KMS-11 (cell line): ENCODE measurements around the gene RNASE1.

Source experiments
- H2AFZ ChIP-seq: fragments of 200-600 bp; sonication (generic); 2 replicates; pipeline ENCODE4 v1.6.1; 2016; ENCODE audit warnings: antibody characterized with exemption, mixed run types, low read depth
- H3K27ac ChIP-seq: fragments of 200-600 bp; sonication (generic); 2 replicates; pipeline ENCODE4 v1.6.1; 2016; ENCODE audit warnings: mild to moderate bottlenecking, mixed run types
- H3K27me3 ChIP-seq: fragments of 200-600 bp; sonication (generic); 2 replicates; pipeline ENCODE4 v1.6.1; 2017; ENCODE audit warnings: mild to moderate bottlenecking, low read depth, mixed run types, moderate library complexity; ENCODE audit not compliant: insufficient read depth
- H3K36me3 ChIP-seq: fragments of 200-600 bp; sonication (generic); 2 replicates; pipeline ENCODE4 v1.6.1; 2017; ENCODE audit warnings: mild to moderate bottlenecking, mixed run types; ENCODE audit not compliant: insufficient read depth
- H3K4me1 ChIP-seq: fragments of 200-600 bp; sonication (generic); 2 replicates; pipeline ENCODE4 v1.6.1; 2016; ENCODE audit warnings: mild to moderate bottlenecking, low read depth, mixed run types; ENCODE audit not compliant: poor library complexity, severe bottlenecking
- H3K4me2 ChIP-seq: fragments of 200-600 bp; sonication (generic); 2 replicates; pipeline ENCODE4 v1.7.0; 2016; ENCODE audit warnings: mild to moderate bottlenecking, mixed run types
- H3K4me3 ChIP-seq: fragments of 200-600 bp; sonication (generic); IDR thresholded peaks from 2 replicates; pipeline ENCODE4 v1.6.1; 2017; ENCODE audit warnings: low read depth, low read length, mixed read lengths; ENCODE audit not compliant: insufficient read depth
- H3K79me2 ChIP-seq: fragments of 200-600 bp; sonication (generic); 2 replicates; pipeline ENCODE4 v1.6.1; 2016; ENCODE audit warnings: low read depth, mixed run types; ENCODE audit not compliant: insufficient read depth
- H3K9ac ChIP-seq: fragments of 200-600 bp; sonication (generic); 2 replicates; pipeline ENCODE4 v1.6.1; 2016; ENCODE audit warnings: mild to moderate bottlenecking, mixed run types
- H4K20me1 ChIP-seq: fragments of 200-600 bp; sonication (generic); 2 replicates; pipeline ENCODE4 v1.6.1; 2016; ENCODE audit warnings: mild to moderate bottlenecking, mixed run types; ENCODE audit not compliant: insufficient read depth
- TF ChIP-seq, protein P1 (sequence below): fragments of 200-600 bp; sonication (generic); conservative IDR thresholded peaks from 2 replicates; pipeline ENCODE4 v1.6.1; 2017; ENCODE audit warnings: low read depth, mild to moderate bottlenecking, antibody characterized with exemption, low read length, moderate library complexity, mixed read lengths

RNASE1 gene

DNA sequence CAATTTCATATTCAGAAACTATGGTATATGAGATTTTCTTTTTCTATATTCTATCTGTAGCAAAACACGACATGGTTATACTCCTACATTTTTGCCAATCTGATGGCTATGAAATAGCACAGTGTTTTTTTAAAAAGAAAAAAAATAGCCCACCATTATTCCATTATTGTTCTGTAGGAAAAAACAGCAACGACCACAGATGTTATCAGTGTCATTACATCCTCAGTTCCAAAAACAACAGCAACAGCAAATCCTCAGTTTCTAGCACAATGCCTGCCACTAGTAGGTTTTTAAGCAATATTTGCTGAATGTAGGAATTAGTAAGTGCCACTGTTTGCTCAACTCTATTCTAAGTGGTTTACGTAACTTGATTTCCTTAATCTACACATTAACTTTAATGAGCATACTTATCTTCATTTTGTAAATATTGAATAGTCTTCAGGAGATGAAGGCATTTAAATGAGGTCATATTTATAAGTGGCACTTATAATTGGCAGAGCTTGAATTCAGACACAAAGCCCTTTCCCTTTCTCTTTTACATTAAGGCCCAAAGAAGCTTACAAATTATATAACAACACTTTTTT, 13.3 kb downstream of the RNASE1 start:
- TF ChIP-seq, protein P1, sequence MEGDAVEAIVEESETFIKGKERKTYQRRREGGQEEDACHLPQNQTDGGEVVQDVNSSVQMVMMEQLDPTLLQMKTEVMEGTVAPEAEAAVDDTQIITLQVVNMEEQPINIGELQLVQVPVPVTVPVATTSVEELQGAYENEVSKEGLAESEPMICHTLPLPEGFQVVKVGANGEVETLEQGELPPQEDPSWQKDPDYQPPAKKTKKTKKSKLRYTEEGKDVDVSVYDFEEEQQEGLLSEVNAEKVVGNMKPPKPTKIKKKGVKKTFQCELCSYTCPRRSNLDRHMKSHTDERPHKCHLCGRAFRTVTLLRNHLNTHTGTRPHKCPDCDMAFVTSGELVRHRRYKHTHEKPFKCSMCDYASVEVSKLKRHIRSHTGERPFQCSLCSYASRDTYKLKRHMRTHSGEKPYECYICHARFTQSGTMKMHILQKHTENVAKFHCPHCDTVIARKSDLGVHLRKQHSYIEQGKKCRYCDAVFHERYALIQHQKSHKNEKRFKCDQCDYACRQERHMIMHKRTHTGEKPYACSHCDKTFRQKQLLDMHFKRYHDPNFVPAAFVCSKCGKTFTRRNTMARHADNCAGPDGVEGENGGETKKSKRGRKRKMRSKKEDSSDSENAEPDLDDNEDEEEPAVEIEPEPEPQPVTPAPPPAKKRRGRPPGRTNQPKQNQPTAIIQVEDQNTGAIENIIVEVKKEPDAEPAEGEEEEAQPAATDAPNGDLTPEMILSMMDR = no peak

DNA sequence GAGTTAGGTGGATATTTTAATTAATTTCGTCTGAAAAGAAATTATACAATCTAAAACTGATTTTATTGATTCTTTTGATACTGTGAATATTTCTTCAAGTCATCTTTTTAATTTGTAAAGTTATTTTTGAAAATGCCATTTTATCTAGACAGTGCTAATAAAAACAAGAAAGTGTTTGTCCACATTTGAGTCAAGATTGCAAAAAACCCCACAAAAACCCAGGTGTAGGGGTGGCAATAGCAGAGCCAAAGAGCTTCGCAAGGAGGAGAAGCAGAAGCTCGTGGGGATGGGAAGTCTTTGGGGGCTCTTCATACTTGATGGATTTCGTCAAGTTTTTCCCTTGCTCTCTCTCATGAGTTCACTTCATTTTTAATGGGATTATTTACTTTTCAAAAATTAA, 15.6 kb downstream of the RNASE1 start:
- H3K4me2 ChIP-seq = no peak overlapping the region
- H3K4me1 ChIP-seq = no peaks in the 10 kb centered on the region
- H3K79me2 ChIP-seq = no peaks in the 10 kb centered on the region
- TF ChIP-seq, protein P1 = no peak
- no peak overlapping the region for H2AFZ ChIP-seq
- no peak overlapping the region for H3K4me3 ChIP-seq
- H3K36me3 ChIP-seq = no peaks in the 10 kb centered on the region
- no peaks in the 10 kb centered on the region for H3K27me3 ChIP-seq
- no peaks in the 10 kb centered on the region for H4K20me1 ChIP-seq
- no peak overlapping the region for H3K9ac ChIP-seq
- no peak overlapping the region for H3K27ac ChIP-seq

More for the DNA sequence above, 13.3 kb downstream of the RNASE1 start:
- Histone ChIP-seq H3K9ac (no peak overlapping the region), H3K79me2 (no peaks in the 10 kb centered on the region), H3K27me3 (no peaks in the 10 kb centered on the region), H2AFZ (no peak overlapping the region), H3K4me2 (no peak overlapping the region), H3K4me3 (no peak overlapping the region), H3K27ac (no peak overlapping the region), H3K36me3 (no peaks in the 10 kb centered on the region), H3K4me1 (no peaks in the 10 kb centered on the region), H4K20me1 (no peaks in the 10 kb centered on the region)

DNA sequence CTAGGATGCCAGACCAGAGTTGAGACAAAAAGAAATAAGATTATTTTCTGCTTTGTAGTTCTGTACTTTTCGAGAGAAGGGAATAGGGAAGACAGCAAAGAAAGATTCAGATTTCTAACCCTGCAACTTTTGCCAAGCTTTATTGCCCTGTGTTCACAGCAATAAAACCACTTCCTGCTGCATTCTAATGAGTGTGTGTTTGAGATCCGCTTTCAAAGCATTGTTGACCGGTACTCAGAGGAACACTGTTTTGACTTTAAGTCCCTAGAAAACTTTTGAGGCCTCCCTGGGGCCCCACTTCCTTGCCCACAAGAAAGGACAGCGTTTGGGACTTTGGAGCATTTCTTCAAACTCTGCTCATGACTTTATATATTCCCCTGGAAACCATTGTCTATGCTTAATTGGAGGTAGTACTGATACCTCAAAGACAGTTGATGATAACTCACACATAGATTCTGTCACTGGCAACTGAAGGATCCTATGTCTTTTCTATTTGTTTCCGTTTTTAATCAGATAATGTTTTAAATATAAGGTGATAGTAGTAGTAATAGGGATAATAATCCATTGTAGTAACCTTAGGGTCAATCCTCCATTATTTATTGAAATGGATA, 20.3 kb downstream of the RNASE1 start:
- Histone ChIP-seq H3K4me2 (no peak overlapping the region), H3K4me1 (no peaks in the 10 kb centered on the region), H3K9ac (no peak overlapping the region), H3K27me3 (no peaks in the 10 kb centered on the region), H2AFZ (no peak overlapping the region), H3K36me3 (no peaks in the 10 kb centered on the region), H4K20me1 (no peaks in the 10 kb centered on the region), H3K79me2 (no peaks in the 10 kb centered on the region), H3K4me3 (no peak overlapping the region), H3K27ac (no peak overlapping the region)
- TF ChIP-seq, protein P1 = no peak

DNA sequence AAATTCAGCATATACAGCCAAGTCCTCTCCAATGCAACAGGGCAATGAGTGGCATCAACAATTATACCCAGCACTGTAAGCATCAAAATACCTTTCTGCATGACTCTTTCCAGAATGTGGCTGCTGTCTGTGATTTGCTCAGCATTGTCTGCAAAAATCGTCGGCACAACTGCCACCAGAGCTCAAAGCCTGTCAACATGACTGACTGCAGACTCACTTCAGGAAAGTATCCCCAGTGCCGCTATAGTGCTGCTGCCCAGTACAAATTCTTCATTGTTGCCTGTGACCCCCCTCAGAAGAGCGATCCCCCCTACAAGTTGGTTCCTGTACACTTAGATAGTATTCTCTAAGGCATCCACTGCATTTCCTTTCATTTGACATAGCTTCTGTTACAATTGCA, 20.8 kb downstream of the RNASE1 start:
- H3K4me1 ChIP-seq = no peaks in the 10 kb centered on the region
- no peak overlapping the region for H3K9ac ChIP-seq
- no peak overlapping the region for H3K27ac ChIP-seq
- H4K20me1 ChIP-seq = no peaks in the 10 kb centered on the region
- no peak overlapping the region for H3K4me2 ChIP-seq
- H3K27me3 ChIP-seq = no peaks in the 10 kb centered on the region
- TF ChIP-seq, protein P1 = no peak
- no peaks in the 10 kb centered on the region for H3K36me3 ChIP-seq
- H3K4me3 ChIP-seq = no peak overlapping the region
- no peaks in the 10 kb centered on the region for H3K79me2 ChIP-seq
- no peak overlapping the region for H2AFZ ChIP-seq
